ENCODE measurements around the gene SH3BGRL2.

SH3BGRL2 gene

DNA sequence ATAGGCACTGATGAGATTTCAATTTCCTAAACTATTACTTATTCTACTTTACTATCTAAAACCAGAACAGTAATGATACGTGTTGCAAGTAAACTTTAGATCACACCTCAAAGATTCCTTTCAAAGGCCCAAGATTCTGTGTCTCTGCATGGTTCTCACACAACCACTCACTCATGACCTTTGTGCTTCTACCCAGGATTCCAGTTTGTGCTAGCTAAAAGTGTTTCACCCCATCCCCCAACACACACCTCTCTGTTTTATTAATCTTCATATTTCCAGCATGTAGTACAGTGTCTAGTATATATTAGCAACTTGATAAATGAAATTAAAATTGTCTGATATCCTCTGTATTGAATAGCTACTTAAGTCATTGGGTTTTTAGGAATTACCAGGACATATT, 8.8 kb upstream of the SH3BGRL2 start:
- TF ChIP-seq NFIC (IDR thresholded peaks at IDR 0.05) (no peak), REST (IDR thresholded peaks at IDR 0.05; ENCODE audit: low read depth) (no peak), TCF12 (IDR thresholded peaks at IDR 0.05; ENCODE audit: low read depth) (no peak), YY1 (IDR thresholded peaks at IDR 0.05; ENCODE audit: low read depth) (no peak), TAF1 (IDR thresholded peaks at IDR 0.05; ENCODE audit: low read depth) (no peak), TEAD4 (IDR thresholded peaks at IDR 0.05) (no peak), ZBTB7A (IDR thresholded peaks at IDR 0.05; ENCODE audit: low read depth) (no peak), EGR1 (IDR thresholded peaks at IDR 0.05) (no peak), CREB1 (IDR thresholded peaks at IDR 0.05; ENCODE audit: low read depth) (no peak), CEBPB (IDR thresholded peaks at IDR 0.05) (no peak), RAD21 (IDR thresholded peaks at IDR 0.05; ENCODE audit: low read depth) (no peak), EP300 (IDR thresholded peaks at IDR 0.05; ENCODE audit: borderline replicate concordance) (no peak), USF1 (IDR thresholded peaks at IDR 0.05) (no peak)
- TF ChIP-seq, protein P1, sequence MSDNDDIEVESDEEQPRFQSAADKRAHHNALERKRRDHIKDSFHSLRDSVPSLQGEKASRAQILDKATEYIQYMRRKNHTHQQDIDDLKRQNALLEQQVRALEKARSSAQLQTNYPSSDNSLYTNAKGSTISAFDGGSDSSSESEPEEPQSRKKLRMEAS (IDR thresholded peaks at IDR 0.05): no peak

DNA sequence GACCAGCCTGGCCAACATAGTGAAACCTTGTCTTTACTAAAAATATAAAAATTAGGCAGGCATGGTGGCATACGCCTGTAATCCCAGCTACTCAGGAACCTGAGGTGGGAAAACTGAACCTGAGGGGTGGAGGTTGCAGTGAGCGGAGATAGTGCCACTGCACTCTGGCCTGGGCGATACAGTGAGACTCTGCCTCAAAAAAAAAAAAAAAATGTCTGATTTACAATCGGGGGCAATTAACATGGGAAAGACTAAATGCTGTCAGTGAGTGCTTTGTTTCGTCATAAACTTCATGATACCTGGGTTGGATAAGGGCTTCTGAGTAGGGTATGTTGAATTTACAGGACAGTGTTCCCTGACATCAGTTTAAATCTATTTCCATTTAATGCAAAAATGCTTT, 8.0 kb upstream of the SH3BGRL2 start:
- no peak for TF ChIP-seq TCF12 (IDR thresholded peaks at IDR 0.05; ENCODE audit: low read depth)

GRCh38 chr6:79625746-79626145, 5.4 kb upstream of the SH3BGRL2 start:
- no peak for TF ChIP-seq RAD21 (IDR thresholded peaks at IDR 0.05; ENCODE audit: low read depth)
- TF ChIP-seq TAF1 (IDR thresholded peaks at IDR 0.05; ENCODE audit: low read depth): no peak
- no peak for TF ChIP-seq NFIC (IDR thresholded peaks at IDR 0.05)
- TF ChIP-seq TEAD4 (IDR thresholded peaks at IDR 0.05): no peak
- no peak for TF ChIP-seq USF1 (IDR thresholded peaks at IDR 0.05)
- no peak for TF ChIP-seq FOXM1 (IDR thresholded peaks at IDR 0.05; ENCODE audit: borderline replicate concordance, low read depth)
- TF ChIP-seq, protein P1 (IDR thresholded peaks at IDR 0.05): no peak

DNA sequence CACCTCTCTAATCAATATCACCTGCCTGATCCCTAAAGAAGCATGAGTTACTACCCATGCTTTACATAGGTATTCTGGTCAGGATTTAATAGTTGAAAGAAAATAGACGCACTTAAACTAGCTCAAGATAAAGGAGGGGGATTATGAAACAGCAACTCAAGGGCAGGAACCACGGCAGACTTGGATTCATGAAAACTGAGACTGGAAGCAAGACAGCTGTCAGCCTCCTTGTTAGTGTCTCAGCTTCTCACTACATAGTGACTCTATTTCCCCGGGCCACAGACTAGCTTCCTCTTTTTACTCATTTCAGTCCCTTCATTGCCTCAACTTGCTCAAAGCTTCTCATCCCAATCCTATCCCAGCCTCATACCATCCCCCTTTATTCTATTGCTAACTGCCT, 4.3 kb upstream of the SH3BGRL2 start:
- no peak for TF ChIP-seq YY1 (IDR thresholded peaks at IDR 0.05; ENCODE audit: low read depth)

DNA sequence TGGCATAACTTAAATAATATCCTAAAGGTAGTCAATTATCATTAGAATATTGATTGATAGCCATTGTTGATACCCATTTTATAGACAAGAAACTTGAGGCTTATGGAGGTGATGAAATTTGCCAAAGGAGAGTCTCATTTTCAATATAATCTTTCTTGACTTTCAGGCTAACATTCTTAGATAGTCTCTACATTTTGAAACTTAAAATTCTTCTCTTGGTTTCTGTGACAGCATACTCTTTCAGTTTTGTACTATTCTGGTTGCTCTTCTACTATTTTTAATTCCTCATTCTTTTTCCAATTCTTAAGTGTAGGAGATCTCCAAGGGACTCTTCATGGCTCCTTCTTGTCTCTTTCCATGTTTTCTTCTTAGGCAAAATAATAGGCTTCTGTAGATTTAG, 3.7 kb upstream of the SH3BGRL2 start:
- no peak for TF ChIP-seq REST (IDR thresholded peaks at IDR 0.05; ENCODE audit: low read depth)
- no peak for TF ChIP-seq RAD21 (IDR thresholded peaks at IDR 0.05; ENCODE audit: low read depth)
- TF ChIP-seq, protein P1 (IDR thresholded peaks at IDR 0.05): no peak
- TF ChIP-seq EP300 (IDR thresholded peaks at IDR 0.05; ENCODE audit: borderline replicate concordance): no peak
- TF ChIP-seq EGR1 (IDR thresholded peaks at IDR 0.05): no peak
- TF ChIP-seq USF1 (IDR thresholded peaks at IDR 0.05): no peak
- no peak for TF ChIP-seq TAF1 (IDR thresholded peaks at IDR 0.05; ENCODE audit: low read depth)
- no peak for TF ChIP-seq CREB1 (IDR thresholded peaks at IDR 0.05; ENCODE audit: low read depth)
- no peak for TF ChIP-seq TCF12 (IDR thresholded peaks at IDR 0.05; ENCODE audit: low read depth)
- TF ChIP-seq NFIC (IDR thresholded peaks at IDR 0.05): no peak
- no peak for TF ChIP-seq CEBPB (IDR thresholded peaks at IDR 0.05)
- TF ChIP-seq ZBTB7A (IDR thresholded peaks at IDR 0.05; ENCODE audit: low read depth): no peak
- no peak for TF ChIP-seq FOXM1 (IDR thresholded peaks at IDR 0.05; ENCODE audit: borderline replicate concordance, low read depth)
- no peak for TF ChIP-seq YY1 (IDR thresholded peaks at IDR 0.05; ENCODE audit: low read depth)
- no peak for TF ChIP-seq TEAD4 (IDR thresholded peaks at IDR 0.05)

- TF ChIP-seq RAD21 (IDR thresholded peaks at IDR 0.05; ENCODE audit: low read depth) (no peak), FOXM1 (IDR thresholded peaks at IDR 0.05; ENCODE audit: borderline replicate concordance, low read depth) (no peak), EP300 (IDR thresholded peaks at IDR 0.05; ENCODE audit: borderline replicate concordance) (no peak), TCF12 (IDR thresholded peaks at IDR 0.05; ENCODE audit: low read depth) (no peak), TEAD4 (IDR thresholded peaks at IDR 0.05) (no peak), YY1 (IDR thresholded peaks at IDR 0.05; ENCODE audit: low read depth) (no peak), CEBPB (IDR thresholded peaks at IDR 0.05) (no peak), CREB1 (IDR thresholded peaks at IDR 0.05; ENCODE audit: low read depth) (no peak), TAF1 (IDR thresholded peaks at IDR 0.05; ENCODE audit: low read depth) (no peak), ZBTB7A (IDR thresholded peaks at IDR 0.05; ENCODE audit: low read depth) (no peak), USF1 (IDR thresholded peaks at IDR 0.05) (no peak), REST (IDR thresholded peaks at IDR 0.05; ENCODE audit: low read depth) (no peak)
- TF ChIP-seq, protein P1 (IDR thresholded peaks at IDR 0.05): no peak
These were observed 2.5 kb upstream of the SH3BGRL2 start for GRCh38 chr6:79628466-79629288.

Measured in Ishikawa (cell line).